Measurements from ENCODE around the gene PTOV1.

DNA sequence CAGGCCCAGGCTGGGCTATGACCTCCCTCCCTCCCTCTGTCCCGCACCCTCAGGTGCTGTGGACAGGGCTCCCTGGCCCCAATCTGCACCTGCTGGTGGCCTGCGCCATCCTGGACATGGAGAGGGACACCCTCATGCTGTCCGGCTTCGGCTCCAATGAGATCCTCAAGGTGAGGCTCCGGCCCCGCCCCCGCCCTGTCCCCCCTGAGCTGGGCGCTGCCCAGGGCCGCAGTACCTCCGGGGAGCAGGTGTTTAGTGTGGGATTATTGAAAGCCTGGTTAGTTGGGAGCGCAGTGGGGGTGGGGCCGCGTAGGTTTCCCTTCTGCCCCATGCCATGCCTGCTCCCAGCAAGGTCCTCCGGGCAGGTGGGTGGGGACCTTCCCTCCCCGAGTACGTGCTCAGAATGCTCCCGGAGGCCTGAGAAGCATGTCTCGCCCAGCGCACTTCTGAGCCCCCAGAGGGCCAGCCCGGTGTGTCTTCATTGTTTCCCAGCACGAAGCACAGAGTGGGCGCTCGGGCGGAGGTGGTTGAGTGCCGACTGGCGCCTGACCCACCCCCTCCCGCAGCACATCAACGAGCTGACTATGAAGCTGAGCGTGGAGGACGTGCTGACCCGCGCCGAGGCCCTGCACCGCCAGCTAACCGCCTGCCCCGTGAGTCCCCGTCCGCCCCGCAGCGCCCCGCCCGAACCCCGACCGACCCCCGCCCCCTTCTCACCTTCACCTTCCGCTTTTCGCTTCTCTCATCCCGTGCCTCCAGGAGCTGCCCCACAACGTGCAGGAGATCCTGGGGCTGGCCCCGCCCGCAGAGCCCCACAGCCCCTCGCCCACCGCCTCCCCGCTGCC is 36.9 kb downstream of the PTOV1 start:
- no peak for TF ChIP-seq EZH2 (IDR thresholded peaks at IDR 0.05; ENCODE audit: borderline replicate concordance, insufficient read depth, low read depth, low read length, poor library complexity, severe bottlenecking)
- TF ChIP-seq CTCF (IDR thresholded peaks at IDR 0.05) = no peak
